SJCRH30 (cell line): ENCODE data around the gene VPS13D. TPM values are rescaled to one million over a fixed set of nuclear protein-coding genes. Genes with fewer than 3 reads are reported as not detected.
"Not testable (repeated sequence)": the region's sequence is repeated elsewhere in the genome, so short reads cannot be mapped to it uniquely, and the experiment has no call there.

Experiments
- DNase-seq, 2 experiments: peaks; one replicate each; pipeline ENCODE4 v3.0.0-alpha.2; 2015 to 2020
- H3K27ac ChIP-seq: fragments of 250-450 bp; sonication (Bioruptor Pico); 2 replicates; pipeline ENCODE4 v1.5.1; 2020; ENCODE audit warnings: mild to moderate bottlenecking, moderate library complexity
- H3K27me3 ChIP-seq: fragments of 250-450 bp; sonication (Bioruptor Pico); 2 replicates; pipeline ENCODE4 v1.5.1; 2020; ENCODE audit warnings: mild to moderate bottlenecking, moderate library complexity
- H3K36me3 ChIP-seq: fragments of 250-450 bp; sonication (Bioruptor Pico); 2 replicates; pipeline ENCODE4 v1.5.1; 2020; ENCODE audit warnings: mild to moderate bottlenecking, moderate library complexity
- H3K4me1 ChIP-seq: fragments of 250-450 bp; sonication (Bioruptor Pico); 2 replicates; pipeline ENCODE4 v1.5.1; 2020; ENCODE audit warnings: mild to moderate bottlenecking, moderate library complexity
- H3K4me3 ChIP-seq: fragments of 250-450 bp; sonication (Bioruptor Pico); 2 replicates; pipeline ENCODE4 v1.5.1; 2020; ENCODE audit warnings: mild to moderate bottlenecking, moderate library complexity
- H3K9me3 ChIP-seq: fragments of 250-450 bp; sonication (Bioruptor Pico); replicated peaks from 2 replicates; pipeline ENCODE4 v1.5.1; 2020; ENCODE audit warnings: mild to moderate bottlenecking, moderate library complexity
- total RNA-seq: library from RNA; depleted of rRNA; stranded (reverse); fragments of >200 nt; shearing (Covaris generic); gene quantifications from 2 replicates; pipeline ENCODE4 v1.2.3, GENCODE V29; 2014

The VPS13D gene
- total RNA-seq, 1 experiment from 2014 or later: 33.1 TPM

DNA sequence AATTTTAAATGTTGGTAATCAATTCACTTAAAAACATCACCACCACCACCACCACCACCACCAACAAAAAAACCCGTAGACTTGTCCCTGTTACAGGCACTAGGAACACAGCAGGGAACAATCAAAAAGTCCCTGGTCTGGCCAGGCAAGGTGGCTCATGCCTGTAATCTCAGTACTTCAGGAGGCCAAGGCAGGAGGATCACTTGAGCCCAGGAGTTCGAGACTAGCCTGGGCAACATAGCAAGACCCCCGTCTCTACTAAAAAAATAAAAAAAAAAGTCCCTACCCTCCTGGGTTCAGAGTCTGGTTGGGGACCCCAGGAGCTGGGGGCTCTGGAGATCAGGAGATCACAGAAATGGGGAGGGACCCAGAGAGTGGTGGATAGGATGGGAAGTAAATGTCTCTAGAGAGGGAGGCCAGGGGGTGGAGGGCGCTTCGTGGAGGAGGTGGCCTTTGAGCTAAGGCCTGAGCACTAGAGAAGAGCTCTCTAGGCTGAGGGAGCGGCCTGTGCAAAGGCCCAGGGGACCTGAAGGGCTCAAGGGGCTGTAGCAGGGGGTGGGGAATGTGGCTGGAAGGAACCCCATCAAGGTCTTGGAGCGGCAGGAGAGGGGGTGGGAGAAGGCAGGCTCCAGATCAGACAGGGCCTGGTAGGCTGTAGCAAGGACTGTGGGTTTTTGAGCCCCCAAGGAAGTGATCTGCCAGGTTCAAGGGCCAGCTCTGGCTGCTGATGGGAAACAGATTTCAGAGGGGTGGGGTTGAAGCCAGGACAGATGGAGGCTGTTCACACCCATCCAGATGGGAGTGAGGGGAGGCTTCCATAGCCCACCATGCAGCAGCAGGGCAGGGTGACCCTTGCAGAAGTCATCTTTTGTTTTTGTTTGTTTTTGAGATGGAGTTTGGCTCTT lies 24.8 kb upstream of the VPS13D start:
- no peaks in the 10 kb centered on the region for H3K27me3 ChIP-seq
- H3K36me3 ChIP-seq: no peaks in the 10 kb centered on the region
- H3K4me1 ChIP-seq: no peaks in the 10 kb centered on the region
- no peaks in the 10 kb centered on the region for H3K9me3 ChIP-seq
- H3K4me3 ChIP-seq: no peak overlapping the region
- no peak overlapping the region for H3K27ac ChIP-seq
- DNase-seq: no peak

GRCh38 chr1:12206238-12206637 lies 23.6 kb upstream of the VPS13D start:
- Histone ChIP-seq H3K9me3 (no peaks in the 10 kb centered on the region), H3K27ac (no peak overlapping the region), H3K4me1 (no peaks in the 10 kb centered on the region), H3K27me3 (no peaks in the 10 kb centered on the region), H3K36me3 (no peaks in the 10 kb centered on the region), H3K4me3 (no peak overlapping the region)
- no peak for DNase-seq

DNA sequence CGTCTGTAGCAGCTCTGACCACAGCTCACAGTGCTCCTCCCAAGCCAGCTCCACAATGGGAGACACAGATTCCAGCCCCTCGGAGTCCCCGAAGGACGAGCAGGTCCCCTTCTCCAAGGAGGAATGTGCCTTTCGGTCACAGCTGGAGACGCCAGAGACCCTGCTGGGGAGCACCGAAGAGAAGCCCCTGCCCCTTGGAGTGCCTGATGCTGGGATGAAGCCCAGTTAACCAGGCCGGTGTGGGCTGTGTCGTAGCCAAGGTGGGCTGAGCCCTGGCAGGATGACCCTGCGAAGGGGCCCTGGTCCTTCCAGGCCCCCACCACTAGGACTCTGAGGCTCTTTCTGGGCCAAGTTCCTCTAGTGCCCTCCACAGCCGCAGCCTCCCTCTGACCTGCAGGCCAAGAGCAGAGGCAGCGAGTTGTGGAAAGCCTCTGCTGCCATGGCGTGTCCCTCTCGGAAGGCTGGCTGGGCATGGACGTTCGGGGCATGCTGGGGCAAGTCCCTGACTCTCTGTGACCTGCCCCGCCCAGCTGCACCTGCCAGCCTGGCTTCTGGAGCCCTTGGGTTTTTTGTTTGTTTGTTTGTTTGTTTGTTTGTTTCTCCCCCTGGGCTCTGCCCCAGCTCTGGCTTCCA lies 22.9 kb upstream of the VPS13D start:
- Histone ChIP-seq H3K27ac (no peak overlapping the region), H3K4me1 (no peaks in the 10 kb centered on the region), H3K9me3 (no peaks in the 10 kb centered on the region), H3K27me3 (no peaks in the 10 kb centered on the region), H3K4me3 (no peak overlapping the region), H3K36me3 (no peaks in the 10 kb centered on the region)
- no peak for DNase-seq

DNA sequence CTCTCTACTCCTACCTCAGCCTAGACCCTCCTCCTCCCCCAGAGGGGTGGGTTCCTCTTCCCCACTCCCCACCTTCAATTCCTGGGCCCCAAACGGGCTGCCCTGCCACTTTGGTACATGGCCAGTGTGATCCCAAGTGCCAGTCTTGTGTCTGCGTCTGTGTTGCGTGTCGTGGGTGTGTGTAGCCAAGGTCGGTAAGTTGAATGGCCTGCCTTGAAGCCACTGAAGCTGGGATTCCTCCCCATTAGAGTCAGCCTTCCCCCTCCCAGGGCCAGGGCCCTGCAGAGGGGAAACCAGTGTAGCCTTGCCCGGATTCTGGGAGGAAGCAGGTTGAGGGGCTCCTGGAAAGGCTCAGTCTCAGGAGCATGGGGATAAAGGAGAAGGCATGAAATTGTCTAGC lies 21.6 kb upstream of the VPS13D start:
- no peaks in the 10 kb centered on the region for H3K9me3 ChIP-seq
- no peaks in the 10 kb centered on the region for H3K27me3 ChIP-seq
- DNase-seq: no peak
- no peaks in the 10 kb centered on the region for H3K4me1 ChIP-seq
- no peak overlapping the region for H3K27ac ChIP-seq
- H3K36me3 ChIP-seq: no peaks in the 10 kb centered on the region
- no peak overlapping the region for H3K4me3 ChIP-seq

DNA sequence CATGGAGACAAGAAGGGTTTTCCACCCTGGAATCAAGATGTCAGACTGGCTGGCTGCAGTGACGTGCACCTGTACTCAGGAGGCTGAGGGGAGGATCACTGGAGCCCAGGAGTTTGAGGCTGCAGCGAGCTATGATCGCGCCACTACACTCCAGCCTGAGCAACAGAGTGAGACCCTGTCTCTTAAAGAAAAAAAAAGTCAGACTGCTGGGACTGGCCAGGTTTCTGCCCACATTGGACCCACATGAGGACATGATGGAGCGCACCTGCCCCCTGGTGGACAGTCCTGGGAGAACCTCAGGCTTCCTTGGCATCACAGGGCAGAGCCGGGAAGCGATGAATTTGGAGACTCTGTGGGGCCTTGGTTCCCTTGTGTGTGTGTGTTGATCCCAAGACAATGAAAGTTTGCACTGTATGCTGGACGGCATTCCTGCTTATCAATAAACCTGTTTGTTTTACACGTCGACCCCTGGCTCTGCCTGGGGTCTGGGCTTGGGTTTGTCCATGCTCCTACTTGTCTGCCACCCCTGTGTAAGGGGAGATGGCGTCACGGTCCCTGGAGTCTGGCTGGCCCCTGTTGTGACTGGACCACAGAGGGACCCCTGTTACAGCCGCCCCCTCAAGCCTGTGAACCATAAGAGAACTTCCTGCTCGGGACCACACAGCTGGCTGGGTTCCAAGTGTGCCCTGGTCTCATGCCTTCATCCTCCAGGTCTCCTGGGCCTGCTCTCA lies 20.9 kb upstream of the VPS13D start:
- H3K36me3 ChIP-seq: no peaks in the 10 kb centered on the region
- no peaks in the 10 kb centered on the region for H3K4me1 ChIP-seq
- no peak overlapping the region for H3K27ac ChIP-seq
- H3K4me3 ChIP-seq: no peak overlapping the region
- H3K9me3 ChIP-seq: no peaks in the 10 kb centered on the region
- no peaks in the 10 kb centered on the region for H3K27me3 ChIP-seq
- DNase-seq: peak; percentile 76 to 94

GRCh38 chr1:12209495-12209832 lies 20.4 kb upstream of the VPS13D start:
- H3K36me3 ChIP-seq: no peaks in the 10 kb centered on the region
- no peaks in the 10 kb centered on the region for H3K27me3 ChIP-seq
- H3K27ac ChIP-seq: no peak overlapping the region
- no peak overlapping the region for H3K4me3 ChIP-seq
- no peaks in the 10 kb centered on the region for H3K4me1 ChIP-seq
- no peak for DNase-seq
- no peaks in the 10 kb centered on the region for H3K9me3 ChIP-seq

DNA sequence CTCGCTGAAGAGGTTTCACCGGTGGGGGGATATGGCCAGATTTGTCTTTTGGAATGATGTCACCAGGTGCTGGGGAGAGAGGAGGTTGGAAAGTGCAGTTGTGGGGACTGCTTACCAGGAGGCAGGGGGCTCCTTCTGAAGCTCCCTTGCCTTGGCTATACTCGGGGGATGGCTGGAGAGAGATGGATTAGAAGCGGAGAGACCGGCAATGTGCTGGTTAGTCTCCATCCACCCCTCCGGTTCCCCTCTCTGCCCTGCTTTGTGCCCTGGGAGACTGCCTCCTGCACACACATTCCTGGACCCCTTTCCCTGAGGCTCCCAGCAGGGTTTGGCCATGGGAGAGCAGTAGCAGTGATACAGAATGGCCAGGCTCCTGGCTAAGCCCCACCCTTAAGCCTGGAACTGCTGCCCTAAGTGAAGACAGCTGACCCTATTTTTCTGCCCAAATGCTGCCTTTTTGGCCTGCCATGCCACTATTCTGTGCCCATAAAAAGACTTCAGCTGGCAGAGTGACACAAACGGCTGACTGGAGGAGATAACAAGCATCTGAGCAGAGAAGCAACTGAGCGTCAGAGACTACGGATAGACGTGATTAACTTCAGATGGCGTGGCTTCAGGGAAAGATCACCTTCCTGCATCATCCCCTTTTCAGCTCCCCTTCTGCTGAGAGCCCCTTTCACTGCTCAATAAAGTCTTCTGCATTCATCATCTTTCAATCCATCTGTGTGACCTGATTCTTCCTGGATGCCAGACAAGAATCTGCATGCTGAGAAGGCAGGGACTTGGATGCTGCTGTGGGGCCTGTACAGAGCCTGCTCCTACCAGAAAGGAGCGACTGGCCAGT lies 14.5 kb upstream of the VPS13D start:
- no peak for DNase-seq
- Histone ChIP-seq H3K27me3 (no peaks in the 10 kb centered on the region), H3K4me3 (no peak overlapping the region), H3K4me1 (no peaks in the 10 kb centered on the region), H3K9me3 (no peaks in the 10 kb centered on the region), H3K27ac (no peak overlapping the region), H3K36me3 (no peaks in the 10 kb centered on the region)

- no peak overlapping the region for H3K4me3 ChIP-seq
- no peak overlapping the region for H3K27ac ChIP-seq
- no peaks in the 10 kb centered on the region for H3K4me1 ChIP-seq
- H3K9me3 ChIP-seq: no peaks in the 10 kb centered on the region
- H3K36me3 ChIP-seq: no peaks in the 10 kb centered on the region
- H3K27me3 ChIP-seq: no peaks in the 10 kb centered on the region
- no peak for DNase-seq
Observed at GRCh38 chr1:12219800-12220199, 10.0 kb upstream of the VPS13D start.

- Histone ChIP-seq H3K4me1 (no peaks in the 10 kb centered on the region), H3K36me3 (no peaks in the 10 kb centered on the region), H3K27me3 (no peaks in the 10 kb centered on the region), H3K4me3 (no peak overlapping the region), H3K27ac (no peak overlapping the region), H3K9me3 (no peaks in the 10 kb centered on the region)
- DNase-seq: no peak
Observed at GRCh38 chr1:12220890-12221289, 8.9 kb upstream of the VPS13D start.

DNA sequence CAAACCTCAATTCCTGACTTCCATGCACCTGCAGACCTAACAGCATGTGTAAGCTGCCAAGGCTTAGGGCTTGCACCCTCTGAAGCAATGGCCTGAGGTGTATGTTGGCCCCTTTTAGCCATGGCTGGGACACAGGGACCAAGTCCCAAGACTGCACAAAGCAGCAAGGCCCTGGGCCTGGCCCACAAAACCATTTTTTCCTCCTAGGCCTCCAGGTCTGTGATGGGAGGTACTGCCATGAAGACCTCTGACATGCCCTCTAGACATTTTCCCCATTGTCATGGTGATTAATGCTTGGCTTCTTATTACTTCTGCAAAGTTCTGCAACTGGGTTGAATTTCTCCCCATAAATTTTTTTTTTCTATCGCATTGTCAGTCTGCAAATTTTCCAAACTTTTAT lies 7.1 kb upstream of the VPS13D start:
- H3K4me1 ChIP-seq, H3K36me3 ChIP-seq, H3K27ac ChIP-seq, H3K9me3 ChIP-seq, H3K4me3 ChIP-seq, DNase-seq, H3K27me3 ChIP-seq: not testable (repeated sequence)

- not testable (repeated sequence) for H3K4me1 ChIP-seq, H3K27me3 ChIP-seq, DNase-seq, H3K36me3 ChIP-seq, H3K27ac ChIP-seq, H3K9me3 ChIP-seq, H3K4me3 ChIP-seq
Observed at GRCh38 chr1:12224092-12224491, 5.7 kb upstream of the VPS13D start.

GRCh38 chr1:12228979-12229378 lies 851 bp upstream of the VPS13D start:
- DNase-seq: no peak
- Histone ChIP-seq H3K27ac (no peak overlapping the region), H3K36me3 (no peaks in the 10 kb centered on the region)

DNA sequence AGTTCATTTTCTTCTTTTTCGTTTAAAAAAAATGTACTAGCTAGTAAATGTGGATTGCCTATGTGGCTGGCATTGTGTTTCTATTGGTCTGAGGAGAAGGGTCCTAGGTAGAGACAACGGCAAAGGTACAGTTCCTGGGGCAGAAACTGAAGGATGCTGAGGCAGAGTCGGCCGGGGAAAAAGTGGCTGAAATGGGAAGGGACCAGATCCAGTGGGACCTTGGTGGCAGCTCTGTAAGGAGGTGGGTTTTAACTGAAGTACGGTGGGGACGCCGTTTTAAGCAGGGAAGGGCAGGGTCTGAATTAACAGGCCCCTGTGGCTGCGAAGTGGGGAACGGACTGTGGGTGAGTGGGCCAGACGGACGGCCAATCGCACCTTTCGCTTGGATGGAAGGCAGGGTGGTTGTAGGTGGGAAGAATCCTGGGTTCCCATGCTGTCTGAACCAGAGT lies 420 bp upstream of the VPS13D start:
- DNase-seq: no peak
- Histone ChIP-seq H3K4me1 (0 out of 2 replicates have a peak, but pooled peaks cover 4% of the 10 kb centered on the region), H3K27me3 (no peaks in the 10 kb centered on the region), H3K4me3 (peak overlapping the region; percentile 92), H3K36me3 (no peaks in the 10 kb centered on the region), H3K27ac (no peak overlapping the region), H3K9me3 (no peaks in the 10 kb centered on the region)

More at GRCh38 chr1:12228979-12229378, 851 bp upstream of the VPS13D start:
- Histone ChIP-seq H3K9me3 (no peaks in the 10 kb centered on the region), H3K27me3 (no peaks in the 10 kb centered on the region), H3K4me1 (0 out of 2 replicates have a peak, but pooled peaks cover 4% of the 10 kb centered on the region), H3K4me3 (no peak overlapping the region)

GRCh38 chr1:12230549-12231275 lies 882 bp downstream of the VPS13D start:
- Histone ChIP-seq H3K4me1 (0 out of 2 replicates have a peak, but pooled peaks cover 4% of the 10 kb centered on the region), H3K4me3 (peak overlapping the region; percentile 92), H3K27me3 (no peaks in the 10 kb centered on the region), H3K36me3 (peaks cover under 1% of the 10 kb centered on the region), H3K27ac (no peak overlapping the region; the same call in 1 of the 2 replicates), H3K9me3 (no peaks in the 10 kb centered on the region)
- peak; percentile 24 to 34 for DNase-seq
